Mucosa of rectum (tissue), 2 donors: Measurements from ENCODE around the gene EVC.
"Not testable (repeated sequence)": the region's sequence is repeated elsewhere in the genome, so short reads cannot be mapped to it uniquely, and the experiment has no call there.

ENCODE experiments used
- H3K27ac ChIP-seq, 2 donors: one replicate each; pipeline ENCODE4 v1.7.0; 2013; ENCODE audit warnings: inconsistent platforms in 2 of 2, low read depth in 2 of 2, low read length in 2 of 2
- H3K27me3 ChIP-seq, 2 donors: one replicate each; pipeline ENCODE4 v1.7.0; 2013; ENCODE audit warnings: low read length in 2 of 2; ENCODE audit not compliant: control insufficient read depth in 2 of 2, insufficient read depth in 2 of 2
- H3K36me3 ChIP-seq, 2 donors: one replicate each; pipeline ENCODE4 v1.7.0; 2013; ENCODE audit warnings: low read length in 2 of 2; ENCODE audit not compliant: control insufficient read depth in 2 of 2, insufficient read depth in 2 of 2
- H3K4me1 ChIP-seq, 2 donors: one replicate each; pipeline ENCODE4 v1.7.0; 2013; ENCODE audit warnings: low read length in 2 of 2, mild to moderate bottlenecking in 1 of 2; ENCODE audit not compliant: control insufficient read depth in 2 of 2, insufficient read depth in 2 of 2
- H3K4me3 ChIP-seq, 2 donors: one replicate each; pipeline ENCODE4 v1.7.0; 2013; ENCODE audit warnings: low read length in 2 of 2
- H3K9ac ChIP-seq, 2 donors: one replicate each; pipeline ENCODE4 v1.7.0; 2013; ENCODE audit warnings: low read length in 2 of 2, low read depth in 1 of 2, mild to moderate bottlenecking in 1 of 2
- H3K9me3 ChIP-seq, 2 donors: one replicate each; pipeline ENCODE4 v1.7.0; 2013; ENCODE audit warnings: low read length in 2 of 2; ENCODE audit not compliant: control insufficient read depth in 2 of 2
- donor health status: healthy.
- donor health status: Normal muscosa, but diverticular disease.

The EVC gene

GRCh38 chr4:5836943-5837342 is 125.9 kb downstream of the EVC start:
- Histone ChIP-seq H3K4me3 (no peak overlapping the region), H3K9me3 (no peaks in the 10 kb centered on the region), H3K4me1 (no peaks in the 10 kb centered on the region), H3K27me3 (no peaks in the 10 kb centered on the region), H3K9ac (no peak overlapping the region), H3K36me3 (no peaks in the 10 kb centered on the region), H3K27ac (no peak overlapping the region)

GRCh38 chr4:5837483-5837882 is 126.5 kb downstream of the EVC start:
- not testable (repeated sequence) for H3K27me3 ChIP-seq, H3K4me3 ChIP-seq, H3K27ac ChIP-seq, H3K9me3 ChIP-seq, H3K36me3 ChIP-seq, H3K4me1 ChIP-seq, H3K9ac ChIP-seq

- no peak overlapping the region for H3K27ac ChIP-seq
- H3K36me3 ChIP-seq = no peaks in the 10 kb centered on the region
- H3K4me3 ChIP-seq = no peak overlapping the region
- no peak overlapping the region for H3K9ac ChIP-seq
- H3K9me3 ChIP-seq = no peaks in the 10 kb centered on the region
- no peaks in the 10 kb centered on the region for H3K27me3 ChIP-seq
- no peaks in the 10 kb centered on the region for H3K4me1 ChIP-seq
These were observed 128.3 kb downstream of the EVC start for GRCh38 chr4:5839332-5839731.

- H3K4me1 ChIP-seq = no peaks in the 10 kb centered on the region
- peak overlapping the region in 1 of 2 donors; percentile 28 for H3K27ac ChIP-seq
- H3K27me3 ChIP-seq = no peaks in the 10 kb centered on the region
- no peak overlapping the region for H3K9ac ChIP-seq
- H3K9me3 ChIP-seq = no peaks in the 10 kb centered on the region
- no peaks in the 10 kb centered on the region for H3K36me3 ChIP-seq
- H3K4me3 ChIP-seq = no peak overlapping the region
These were observed 129.0 kb downstream of the EVC start for GRCh38 chr4:5839751-5840674.

GRCh38 chr4:5842456-5842855 is 131.5 kb downstream of the EVC start:
- no peak overlapping the region for H3K9ac ChIP-seq
- no peak overlapping the region for H3K4me3 ChIP-seq
- no peaks in the 10 kb centered on the region for H3K9me3 ChIP-seq
- H3K36me3 ChIP-seq = no peaks in the 10 kb centered on the region
- H3K27me3 ChIP-seq = no peaks in the 10 kb centered on the region
- no peak overlapping the region for H3K27ac ChIP-seq
- peaks cover 0 to 2% of the 10 kb centered on the region in 2 donors for H3K4me1 ChIP-seq

- Histone ChIP-seq H3K9me3 (no peaks in the 10 kb centered on the region), H3K36me3 (no peaks in the 10 kb centered on the region), H3K4me3 (no peak overlapping the region), H3K9ac (no peak overlapping the region), H3K27ac (no peak overlapping the region), H3K4me1 (peaks cover 0 to 2% of the 10 kb centered on the region in 2 donors), H3K27me3 (no peaks in the 10 kb centered on the region)
These were observed 132.9 kb downstream of the EVC start for GRCh38 chr4:5843573-5844530.

- Histone ChIP-seq H3K4me1 (peaks cover 0 to 2% of the 10 kb centered on the region in 2 donors), H3K4me3 (no peak overlapping the region), H3K9me3 (no peaks in the 10 kb centered on the region), H3K27me3 (no peaks in the 10 kb centered on the region), H3K27ac (no peak overlapping the region), H3K36me3 (no peaks in the 10 kb centered on the region), H3K9ac (no peak overlapping the region)
These were observed 134.3 kb downstream of the EVC start for GRCh38 chr4:5845035-5845905.

- Histone ChIP-seq H3K36me3 (no peaks in the 10 kb centered on the region), H3K4me3 (no peak overlapping the region), H3K9ac (no peak overlapping the region), H3K27me3 (no peaks in the 10 kb centered on the region), H3K4me1 (no peaks in the 10 kb centered on the region), H3K9me3 (no peaks in the 10 kb centered on the region), H3K27ac (no peak overlapping the region)
These were observed 140.8 kb downstream of the EVC start for GRCh38 chr4:5851637-5852301.

- no peak overlapping the region for H3K27ac ChIP-seq
- no peaks in the 10 kb centered on the region for H3K4me1 ChIP-seq
- no peaks in the 10 kb centered on the region for H3K36me3 ChIP-seq
These were observed 141.7 kb downstream of the EVC start for GRCh38 chr4:5852523-5853202.

More at GRCh38 chr4:5852523-5853202, 141.7 kb downstream of the EVC start:
- Histone ChIP-seq H3K9me3 (no peaks in the 10 kb centered on the region), H3K27me3 (no peaks in the 10 kb centered on the region), H3K4me3 (no peak overlapping the region), H3K9ac (no peak overlapping the region)
